GM13977 (cell line): ENCODE results near the gene DGKI.

Experiments
- DNase-seq: peaks from one replicate; pipeline ENCODE4 v3.0.0; 2012; ENCODE audit warnings: low spot score
- CTCF ChIP-seq: IDR thresholded peaks from 2 replicates; pipeline ENCODE4 v1.5.1; 2012; ENCODE audit warnings: mild to moderate bottlenecking, control low read depth; ENCODE audit not compliant: insufficient read depth; ENCODE audit errors: extremely low read depth, missing control alignments
- in situ Hi-C: fragments of 300-500 bp; cut with MboI; formaldehyde crosslinking; loops from one replicate; pipeline ENCODE4 v1.12.0; 2022; ENCODE audit warnings: low sequenced_read_pairs, low pct_unique_long_range_greater_than_20kb, mixed read lengths, inconsistent platforms; ENCODE audit not compliant: unreplicated experiment

Gene DGKI

DNA sequence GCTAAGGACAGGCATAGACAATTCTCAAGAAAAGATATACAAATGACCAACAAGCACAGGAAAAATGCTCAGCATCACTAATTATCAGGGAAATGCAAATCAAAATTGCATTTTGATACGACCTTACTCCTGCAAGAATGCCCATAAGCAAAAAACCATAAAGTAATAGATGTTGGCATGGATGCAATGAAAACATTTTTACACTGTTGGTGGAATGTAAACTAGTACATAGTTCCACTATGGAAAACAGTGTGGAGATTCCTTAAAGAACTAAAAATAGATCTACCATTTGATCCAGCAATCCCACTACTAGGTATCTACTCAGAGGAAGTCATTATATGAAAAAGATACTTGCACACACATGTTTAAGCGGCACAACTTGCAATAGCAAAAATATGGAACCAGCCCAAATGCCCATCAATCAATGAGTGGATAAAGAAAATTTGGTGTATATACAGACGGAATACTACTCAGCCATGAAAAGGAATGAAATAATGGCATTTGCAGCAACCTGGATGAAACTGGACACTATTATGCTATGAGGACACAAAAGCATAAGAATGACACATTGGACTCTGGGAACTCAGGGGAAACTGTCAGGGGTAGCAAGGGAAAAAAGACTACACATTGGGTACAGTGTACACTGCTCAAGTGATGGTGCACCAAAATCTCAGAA lies 59.3 kb downstream of the DGKI start:
- DNase-seq = no peak
- in situ Hi-C loops = no loop called here
- TF ChIP-seq CTCF = no peak

DNA sequence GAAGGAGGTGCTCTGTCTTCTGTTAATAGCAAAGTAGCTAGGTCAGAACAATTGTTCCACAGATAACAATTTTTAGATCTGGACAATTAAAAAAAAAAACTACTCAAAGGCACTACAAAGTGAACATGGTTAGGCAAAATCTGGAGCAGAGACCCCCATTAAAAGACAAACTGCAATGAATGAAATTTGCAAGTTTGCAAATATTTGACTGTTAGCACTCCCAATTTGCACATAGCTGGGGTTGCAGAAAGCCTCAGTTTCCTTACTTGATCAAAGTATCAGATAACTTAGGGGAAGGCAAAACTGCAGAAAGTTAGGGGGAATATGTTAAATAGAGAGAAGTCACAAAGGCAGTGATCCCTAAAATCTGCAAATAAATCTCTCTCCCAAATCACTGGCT lies 68.3 kb downstream of the DGKI start:
- no peak for TF ChIP-seq CTCF
- in situ Hi-C loops = no loop called here
- DNase-seq = no peak

GRCh38 chr7:137774793-137775201 lies 72.0 kb downstream of the DGKI start:
- TF ChIP-seq CTCF = no peak
- in situ Hi-C loops = no loop called here
- no peak for DNase-seq

DNA sequence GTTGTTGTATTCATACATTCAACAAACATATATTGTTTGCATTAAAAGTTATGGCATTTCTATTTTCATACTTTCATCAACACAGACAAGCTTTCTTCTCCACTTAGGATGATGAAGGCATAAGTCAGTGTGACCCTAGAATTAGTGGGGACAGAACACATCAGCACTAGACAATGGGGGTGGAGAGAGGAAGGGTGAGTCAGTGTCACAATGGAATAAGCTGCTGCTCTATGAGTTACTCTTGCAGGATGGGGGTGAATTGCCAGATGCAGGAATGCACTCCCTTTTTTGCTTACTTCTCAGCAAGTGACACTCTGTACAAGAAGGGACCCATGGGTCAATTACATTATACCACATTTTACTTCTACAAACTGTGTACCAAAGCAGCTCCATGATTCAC lies 74.0 kb downstream of the DGKI start:
- in situ Hi-C loops = no loop called here
- DNase-seq = no peak
- no peak for TF ChIP-seq CTCF

- in situ Hi-C loops = no loop called here
- TF ChIP-seq CTCF = no peak
- DNase-seq = no peak
Observed at GRCh38 chr7:137772316-137772715, 74.5 kb downstream of the DGKI start.

GRCh38 chr7:137771679-137772078 lies 75.1 kb downstream of the DGKI start:
- TF ChIP-seq CTCF = no peak
- in situ Hi-C loops = no loop called here

More at GRCh38 chr7:137771679-137772078, 75.1 kb downstream of the DGKI start:
- no peak for DNase-seq
